Measurements from ENCODE around the gene NFATC2. TPM values are rescaled to one million over a fixed set of nuclear protein-coding genes. Genes with fewer than 3 reads are reported as not detected.

The NFATC2 gene
- total and polyA plus RNA-seq, 12 donors = 0.43 to 5.7 (median 3.3) TPM

- DNase-seq = no peak
Observed at GRCh38 chr20:51380401-51381385, 161.8 kb downstream of the NFATC2 start.

GRCh38 chr20:51379601-51380341, 162.7 kb downstream of the NFATC2 start:
- Histone ChIP-seq H3K27me3 (no peaks in the 10 kb centered on the region), H3K4me3 (no peak overlapping the region), H3K27ac (no peak overlapping the region), H3K9me3 (no peaks in the 10 kb centered on the region), H3K36me3 (no peaks in the 10 kb centered on the region), H3K4me1 (peaks cover 0 to 12% (median 0%) of the 10 kb centered on the region in 9 donors)
- TF ChIP-seq CTCF (IDR thresholded peaks at IDR 0.05) = no peak
- ATAC-seq = no peak
- whole genome bisulfite sequencing, 2 donors = 93 to 95% methylated on average over 8 of the region's 8 CpGs
- intact Hi-C loops (cut with DNase I) = loop anchor here in 2 of 10 donors (10.0 kb wide), 2 partner anchors 185 to 705 kb away; no protein-coding TSS in a partner anchor
- DNase-seq = no peak

More at GRCh38 chr20:51380401-51381385, 161.8 kb downstream of the NFATC2 start:
- H3K36me3 ChIP-seq = no peaks in the 10 kb centered on the region
- intact Hi-C loops (cut with DNase I) = loop anchor here in 1 of 10 donors (10.0 kb wide), 1 partner anchor 184 kb away; no protein-coding TSS in a partner anchor
- no peaks in the 10 kb centered on the region for H3K9me3 ChIP-seq
- H3K27ac ChIP-seq = no peak overlapping the region
- no peak for TF ChIP-seq CTCF (IDR thresholded peaks at IDR 0.05)
- 79 to 84% methylated on average over 13 of the region's 13 CpGs for WGBS, 2 donors
- peak in 3 of 8 donors; percentile 31 to 59 (median 36) for ATAC-seq
- H3K4me1 ChIP-seq = peaks cover 0 to 10% (median 0%) of the 10 kb centered on the region in 9 donors
- no peak overlapping the region for H3K4me3 ChIP-seq
- no peaks in the 10 kb centered on the region for H3K27me3 ChIP-seq

GRCh38 chr20:51378171-51378928, 164.2 kb downstream of the NFATC2 start:
- Histone ChIP-seq H3K27ac (no peak overlapping the region), H3K36me3 (no peaks in the 10 kb centered on the region), H3K9me3 (no peaks in the 10 kb centered on the region), H3K4me3 (no peak overlapping the region), H3K4me1 (peaks cover 4 to 24% (median 14%) of the 10 kb centered on the region in 9 donors), H3K27me3 (no peaks in the 10 kb centered on the region)
- WGBS, 2 donors = 94 to 96% methylated on average over 19 of the region's 19 CpGs
- intact Hi-C loops (cut with DNase I) = loop anchor here in 1 of 10 donors (10.0 kb wide), 1 partner anchor 706 kb away; no protein-coding TSS in a partner anchor
- no peak for TF ChIP-seq CTCF (IDR thresholded peaks at IDR 0.05)
- no peak for ATAC-seq
- no peak for DNase-seq

Measured in heart right ventricle (tissue), 16 donors.